Transverse colon (tissue), 4 donors: ENCODE results near the gene UQCC5. TPM values are rescaled to one million over a fixed set of nuclear protein-coding genes. Genes with fewer than 3 reads are reported as not detected.

Experiments
- DNase-seq: peaks from one replicate; pipeline ENCODE4 v3.0.0-alpha.2; 2019
- H3K27ac ChIP-seq, 4 donors: fragments of 200-600 bp; sonication (generic); 2 replicates each; pipeline ENCODE4 v1.5.1; 2016 to 2018; ENCODE audit warnings: inconsistent platforms in 4 of 4
- H3K27me3 ChIP-seq: fragments of 200-600 bp; sonication (generic); 2 replicates; pipeline ENCODE4 v1.5.1; 2017; ENCODE audit warnings: inconsistent platforms
- H3K36me3 ChIP-seq, 4 donors: fragments of 200-600 bp; sonication (generic); 2 replicates each; pipeline ENCODE4 v1.5.1; 2017 to 2019; ENCODE audit warnings: inconsistent platforms in 4 of 4
- H3K4me1 ChIP-seq, 4 donors: fragments of 200-600 bp; sonication (generic); 2 replicates each; pipeline ENCODE4 v1.5.1; 2017 to 2020; ENCODE audit warnings: inconsistent platforms in 4 of 4
- H3K4me3 ChIP-seq, 4 donors: fragments of 200-600 bp; sonication (generic); 1 replicate in 1 of 4; 2 replicates in 3 of 4; pipeline versions ENCODE4 v1.5.1 to v1.6.1; 2017 to 2019; ENCODE audit warnings: inconsistent platforms in 4 of 4
- H3K9me3 ChIP-seq, 2 donors: fragments of 200-600 bp; sonication (generic); 2 replicates each; pipeline ENCODE4 v1.5.1; 2017 to 2019; ENCODE audit warnings: inconsistent platforms in 2 of 2
- CTCF ChIP-seq, 5 experiments: fragments of 200-600 bp in 3 of 5; fragments of 450-650 bp in 2 of 5; sonication (generic) in 3 of 5; IDR thresholded peaks; 1 replicate in 2 of 5; 2 replicates in 3 of 5; pipeline ENCODE4 v1.5.1; 2016 to 2017; ENCODE audit warnings: antibody characterized with exemption in 5 of 5, inconsistent platforms in 3 of 5, mild to moderate bottlenecking in 2 of 5, moderate library complexity in 1 of 5
- EP300 ChIP-seq: sonication (generic); formaldehyde crosslinking; IDR thresholded peaks from one replicate; pipeline ENCODE4 v1.6.1; 2017; ENCODE audit warnings: antibody characterized with exemption, low read depth
- POLR2A ChIP-seq: fragments of 450-650 bp; IDR thresholded peaks from one replicate; pipeline ENCODE4 v1.6.1; 2016; ENCODE audit warnings: antibody characterized with exemption, mild to moderate bottlenecking, moderate library complexity
- POLR2AphosphoS5 ChIP-seq, 3 donors: sonication (generic); formaldehyde crosslinking; IDR thresholded peaks; one replicate each; pipeline ENCODE4 v1.6.1; 2016; ENCODE audit warnings: antibody characterized with exemption in 3 of 3
- WGBS, 2 donors: methylation state at CpG; one replicate each; pipeline ENCODE4 v1.1.5; 2018; ENCODE audit warnings: low coverage in 1 of 2; 5-methylcytosine and 5-hydroxymethylcytosine counted together
- in situ Hi-C, 4 donors: fragments of 200-750 bp; cut with MboI; loops; one replicate each; pipeline versions ENCODE4 v1.15.0 to v1.15.1; 2017; ENCODE audit warnings: low sequenced_read_pairs in 3 of 4, low pct_ligation_motif_present in 1 of 4, low pct_unique_long_range_greater_than_20kb in 1 of 4
- intact Hi-C: fragments of 100-400 bp; cut with DNase I; formaldehyde crosslinking; loops from one replicate; pipeline ENCODE4 v1.15.1; 2023; ENCODE audit warnings: low total_unique reads
- total RNA-seq, 4 donors: library from RNA; depleted of rRNA; stranded (reverse); fragments of >200 nt; gene quantifications; one replicate each; pipeline ENCODE4 v1.1.0, GENCODE V29; 2016

The UQCC5 gene
- total RNA-seq, 4 donors from 2014 or later = 2.6 to 22.1 (median 4.0) TPM; not detected in 1

DNA sequence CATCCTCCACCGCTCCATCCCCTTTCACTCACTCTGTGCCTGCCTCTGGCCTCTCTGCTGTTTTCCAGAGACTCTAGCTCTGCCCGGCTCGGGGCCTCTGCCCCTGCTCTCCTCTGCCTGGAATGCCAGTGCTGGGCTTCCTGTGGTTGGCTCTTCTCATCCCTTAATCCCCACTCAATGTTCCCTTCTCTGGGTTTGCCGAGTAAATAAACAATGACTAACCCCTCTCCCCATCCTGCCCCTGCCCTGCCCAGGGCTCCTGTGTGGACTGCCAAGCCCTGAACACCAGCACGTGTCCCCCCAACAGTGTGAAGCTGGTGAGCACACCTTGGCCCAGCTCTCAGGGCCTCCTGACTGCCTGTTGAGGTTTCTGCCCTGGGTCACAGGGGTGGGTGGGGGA, 29.0 kb upstream of the UQCC5 start:
- no peak for DNase-seq
- 64% methylated on average over 5 of the region's 5 CpGs; no CpG with 5 or more reads in 1 of the 2 donors for WGBS, 2 donors
- Histone ChIP-seq H3K27ac (no peak overlapping the region), H3K9me3 (no peaks in the 10 kb centered on the region), H3K4me3 (no peak overlapping the region), H3K36me3 (no peaks in the 10 kb centered on the region), H3K4me1 (no peaks in the 10 kb centered on the region), H3K27me3 (no peaks in the 10 kb centered on the region)
- in situ Hi-C loops (no loop called here), intact Hi-C loops (no loop called here)
- TF ChIP-seq POLR2AphosphoS5 (IDR thresholded peaks at IDR 0.05) = no peak
- no peak for TF ChIP-seq EP300
- TF ChIP-seq CTCF (IDR thresholded peaks at IDR 0.05) = no peak
- no peak for TF ChIP-seq POLR2A

DNA sequence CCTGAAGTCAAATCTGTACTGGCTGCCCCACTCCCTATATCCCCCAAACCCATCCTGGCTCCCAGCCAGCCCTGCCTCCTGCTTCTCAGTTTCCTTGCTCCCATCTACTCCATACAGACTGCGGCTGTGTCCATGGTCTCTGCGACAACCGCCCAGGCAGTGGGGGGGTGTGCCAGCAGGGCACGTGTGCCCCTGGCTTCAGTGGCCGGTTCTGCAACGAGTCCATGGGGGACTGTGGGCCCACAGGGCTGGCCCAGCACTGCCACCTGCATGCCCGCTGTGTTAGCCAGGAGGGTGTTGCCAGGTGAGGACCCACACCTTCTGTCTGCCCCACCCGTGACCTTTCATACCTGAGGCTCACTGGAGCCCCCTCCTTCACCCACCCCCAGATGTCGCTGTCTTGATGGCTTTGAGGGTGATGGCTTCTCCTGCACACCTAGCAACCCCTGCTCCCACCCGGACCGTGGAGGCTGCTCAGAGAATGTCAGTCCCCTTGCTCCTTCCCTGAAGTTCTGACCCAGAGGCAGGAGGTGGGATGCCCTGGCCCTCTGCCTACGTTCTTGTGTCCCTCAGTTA, 26.6 kb upstream of the UQCC5 start:
- intact Hi-C loops (no loop called here), in situ Hi-C loops (no loop called here)
- Histone ChIP-seq H3K36me3 (no peaks in the 10 kb centered on the region), H3K9me3 (no peaks in the 10 kb centered on the region), H3K4me3 (no peak overlapping the region), H3K4me1 (no peaks in the 10 kb centered on the region), H3K27ac (no peak overlapping the region), H3K27me3 (no peaks in the 10 kb centered on the region)
- DNase-seq = no peak
- no peak for TF ChIP-seq CTCF (IDR thresholded peaks at IDR 0.05)
- TF ChIP-seq POLR2AphosphoS5 (IDR thresholded peaks at IDR 0.05) = no peak
- no peak for TF ChIP-seq POLR2A
- TF ChIP-seq EP300 = no peak
- 75% methylated on average over 11 of the region's 12 CpGs; no CpG with 5 or more reads in 1 of the 2 donors for WGBS, 2 donors

- DNase-seq = no peak
- Histone ChIP-seq H3K4me3 (no peak overlapping the region), H3K9me3 (no peaks in the 10 kb centered on the region), H3K27me3 (no peaks in the 10 kb centered on the region), H3K36me3 (no peaks in the 10 kb centered on the region), H3K27ac (no peak overlapping the region), H3K4me1 (no peaks in the 10 kb centered on the region)
- 81% methylated on average over 7 of the region's 7 CpGs; no CpG with 5 or more reads in 1 of the 2 donors for WGBS, 2 donors
- in situ Hi-C loops (no loop called here), intact Hi-C loops (no loop called here)
- TF ChIP-seq POLR2AphosphoS5 (IDR thresholded peaks at IDR 0.05) (no peak), POLR2A (no peak), EP300 (no peak), CTCF (IDR thresholded peaks at IDR 0.05) (no peak)
These were observed 24.9 kb upstream of the UQCC5 start for GRCh38 chr3:52511509-52511908.

- intact Hi-C loops (no loop called here), in situ Hi-C loops (no loop called here)
These were observed 24.3 kb upstream of the UQCC5 start for GRCh38 chr3:52512105-52512504.

More at GRCh38 chr3:52512105-52512504, 24.3 kb upstream of the UQCC5 start:
- Histone ChIP-seq H3K4me3 (no peak overlapping the region), H3K27ac (no peak overlapping the region), H3K9me3 (no peaks in the 10 kb centered on the region), H3K4me1 (no peaks in the 10 kb centered on the region), H3K36me3 (no peaks in the 10 kb centered on the region), H3K27me3 (no peaks in the 10 kb centered on the region)
- TF ChIP-seq POLR2A (no peak), CTCF (IDR thresholded peaks at IDR 0.05) (no peak), EP300 (no peak), POLR2AphosphoS5 (IDR thresholded peaks at IDR 0.05) (no peak)
- DNase-seq = no peak
- 55% methylated on average over 4 of the region's 8 CpGs; no CpG with 5 or more reads in 1 of the 2 donors for WGBS, 2 donors
